Left lobe of liver (tissue), 2 donors: Measurements from ENCODE around the gene FGD5. TPM values are rescaled to one million over a fixed set of nuclear protein-coding genes. Genes with fewer than 3 reads are reported as not detected.

Source experiments
- ATAC-seq: fragments of 200-7000 bp; cut with Tn5 transposase; one replicate; pipeline ENCODE4 v1.9.1; 2020; ENCODE audit warnings: mild to moderate bottlenecking, moderate library complexity
- DNase-seq: peaks from one replicate; pipeline ENCODE4 v3.0.0-alpha.2; 2020; ENCODE audit warnings: low spot score
- total RNA-seq: library from RNA; stranded (reverse); gene quantifications from one replicate; pipeline ENCODE4 v1.2.1, GENCODE V29; 2021
- donor health status: DM: no; HTN: no; CAD: no; lungs with moderate emphysema.
- donor health status: DM: no; HTN: yes; CAD: no.

Gene FGD5
- total RNA-seq, 1 donor from 2014 or later, result 4.2 TPM

DNA sequence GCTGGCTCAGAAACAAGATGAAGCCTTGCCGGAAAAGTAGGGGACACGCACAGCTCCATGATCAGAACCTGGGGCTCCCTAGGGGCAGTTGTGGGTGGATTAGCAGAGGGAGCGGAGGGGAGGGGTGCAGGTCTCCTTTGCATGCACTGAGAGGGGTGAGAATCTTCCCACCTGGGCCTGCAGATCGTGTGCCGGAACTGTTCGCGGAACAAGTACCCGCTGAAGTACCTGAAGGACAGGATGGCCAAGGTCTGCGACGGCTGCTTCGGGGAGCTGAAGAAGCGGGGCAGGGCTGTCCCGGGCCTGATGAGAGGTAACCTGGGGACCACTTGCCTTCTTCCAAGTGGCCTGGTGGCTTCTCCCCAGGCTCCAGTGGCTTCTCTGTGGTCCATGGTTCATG, 104.1 kb downstream of the FGD5 start:
- DNase-seq (no peak), ATAC-seq (no peak)

DNA sequence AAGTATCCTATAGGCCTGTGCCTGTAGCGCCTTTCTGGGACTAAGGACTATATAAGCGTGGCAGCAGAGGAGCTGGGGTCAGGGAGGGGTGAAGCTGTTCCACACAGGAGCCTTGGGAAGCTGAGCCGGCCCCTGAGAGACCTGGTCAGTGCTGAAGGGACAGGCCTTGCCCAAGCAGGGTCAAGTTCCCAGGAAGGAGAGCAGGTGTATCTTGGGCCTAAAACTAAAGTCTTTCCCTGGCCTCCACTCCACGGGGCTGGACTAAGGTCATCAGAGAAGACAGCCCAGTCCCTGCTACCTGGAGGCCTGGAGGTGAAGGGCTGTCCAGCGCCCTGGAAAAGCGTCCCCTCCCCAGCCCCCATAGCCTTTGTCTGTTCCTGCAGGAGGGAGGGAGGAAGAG, 104.7 kb downstream of the FGD5 start:
- ATAC-seq (no peak), DNase-seq (no peak)

DNA sequence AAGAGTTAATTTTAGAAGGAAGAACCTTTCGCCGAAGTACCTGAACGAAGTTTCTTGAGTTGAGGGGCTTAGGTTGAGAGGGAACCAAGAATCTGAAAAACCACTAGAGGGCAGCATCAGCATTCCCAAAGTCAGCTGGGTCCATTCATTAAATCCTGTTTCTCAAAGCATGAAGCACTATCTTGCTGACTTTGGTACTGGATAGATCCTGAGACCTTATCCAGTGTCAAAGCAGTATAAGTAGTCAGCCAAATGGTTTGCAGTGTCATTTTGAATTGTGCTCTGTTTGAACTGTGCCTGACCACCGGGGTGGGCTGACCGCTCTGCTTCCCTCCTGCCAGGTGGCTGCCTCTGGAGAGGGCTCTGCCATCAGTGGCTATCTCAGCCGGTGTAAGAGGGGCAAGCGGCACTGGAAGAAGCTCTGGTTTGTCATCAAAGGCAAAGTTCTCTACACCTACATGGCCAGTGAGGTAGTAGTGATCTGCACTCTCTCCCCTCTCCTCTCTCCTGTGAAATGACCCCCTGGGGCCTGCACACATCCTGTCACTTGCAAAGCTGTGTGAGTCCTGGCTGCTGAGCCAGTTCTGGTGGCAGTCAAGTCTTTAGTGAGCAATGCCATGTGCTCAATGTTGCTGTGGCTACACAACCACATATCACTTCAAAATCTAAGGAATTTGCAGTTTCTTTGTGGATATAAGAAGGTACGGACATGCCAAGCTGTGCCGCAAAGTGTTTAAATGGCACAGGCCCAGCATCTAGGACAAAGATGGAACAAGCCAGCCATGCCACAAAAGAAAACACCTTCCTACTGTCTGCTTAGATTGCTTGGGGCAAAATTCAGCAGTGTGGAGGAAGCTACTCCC, 107.2 kb downstream of the FGD5 start:
- ATAC-seq, result peak; percentile 68
- no peak for DNase-seq

DNA sequence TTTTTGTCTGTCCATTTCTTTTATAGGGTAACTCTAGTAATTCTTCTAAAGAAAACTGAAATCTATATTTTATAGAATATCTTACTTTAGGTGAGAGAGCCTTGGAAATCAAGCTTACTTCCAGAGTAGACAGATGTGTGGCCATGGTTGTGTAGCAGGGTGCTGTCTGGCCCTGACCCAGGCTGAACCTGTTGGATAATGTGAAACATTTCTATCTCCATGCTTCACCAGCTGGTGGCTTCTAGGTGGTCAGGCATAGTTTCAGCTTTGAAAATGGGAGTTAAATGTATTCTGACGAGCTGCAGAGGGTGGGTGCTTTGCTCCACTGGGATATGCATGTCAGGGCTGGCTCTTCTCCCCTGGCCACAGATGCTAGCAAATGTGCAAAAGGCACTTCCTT, 107.8 kb downstream of the FGD5 start:
- DNase-seq, result no peak

DNA sequence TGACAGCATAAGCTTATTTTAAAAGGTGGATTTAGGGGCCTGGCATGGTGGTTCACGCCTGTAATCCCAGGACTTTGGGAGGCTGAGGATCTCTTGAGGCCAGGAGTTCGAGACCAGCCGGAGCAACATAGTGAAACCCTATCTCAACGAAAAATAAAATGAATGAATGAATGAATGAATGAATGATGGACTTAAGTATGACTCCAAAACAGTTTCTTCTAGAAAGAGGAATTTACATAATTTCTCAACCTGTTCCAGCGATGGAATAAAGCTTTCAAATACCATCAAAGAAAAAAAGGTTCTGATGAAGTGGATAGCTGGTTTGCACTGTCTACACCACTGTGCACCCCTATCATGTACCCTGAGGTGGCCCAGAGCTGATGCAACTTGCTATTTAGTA, 108.5 kb downstream of the FGD5 start:
- DNase-seq (no peak), ATAC-seq (no peak)

More for the DNA sequence above, 107.8 kb downstream of the FGD5 start:
- no peak for ATAC-seq

DNA sequence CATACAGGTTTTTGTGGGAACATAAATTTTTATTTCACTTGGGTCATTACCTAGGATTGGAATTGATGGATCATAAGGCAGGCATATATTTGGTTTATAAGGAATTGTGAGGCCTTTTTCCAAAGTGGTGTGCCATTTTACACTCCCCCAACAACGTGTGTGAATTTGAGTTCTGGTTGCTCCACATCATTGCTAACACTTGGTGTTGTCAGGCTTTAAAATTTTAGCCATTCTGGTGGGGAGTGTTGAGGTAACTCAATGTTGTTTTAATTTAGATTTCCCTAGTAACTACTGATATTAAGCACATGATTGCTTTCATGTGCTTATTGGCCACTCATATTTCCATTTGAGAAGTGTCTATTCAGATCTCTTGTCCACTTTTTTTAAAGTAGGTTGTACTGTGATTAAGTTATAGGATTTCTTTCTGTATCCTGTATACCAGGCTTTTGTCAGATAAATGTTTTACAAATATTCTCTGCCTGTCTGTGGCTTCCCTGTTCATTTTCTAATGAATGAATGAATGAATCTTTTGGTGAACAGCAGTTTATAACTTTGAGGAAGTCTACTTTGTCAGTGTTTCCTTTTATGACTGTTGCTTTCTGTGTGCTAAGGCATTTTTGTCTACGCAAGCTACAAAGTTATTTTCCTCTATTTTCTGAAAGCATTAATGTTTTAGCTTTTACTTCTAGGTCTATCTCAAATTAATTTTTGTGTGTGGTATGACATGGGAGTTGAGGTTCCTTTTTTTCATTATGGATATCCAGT, 110.7 kb downstream of the FGD5 start:
- ATAC-seq (no peak), DNase-seq (no peak)

DNA sequence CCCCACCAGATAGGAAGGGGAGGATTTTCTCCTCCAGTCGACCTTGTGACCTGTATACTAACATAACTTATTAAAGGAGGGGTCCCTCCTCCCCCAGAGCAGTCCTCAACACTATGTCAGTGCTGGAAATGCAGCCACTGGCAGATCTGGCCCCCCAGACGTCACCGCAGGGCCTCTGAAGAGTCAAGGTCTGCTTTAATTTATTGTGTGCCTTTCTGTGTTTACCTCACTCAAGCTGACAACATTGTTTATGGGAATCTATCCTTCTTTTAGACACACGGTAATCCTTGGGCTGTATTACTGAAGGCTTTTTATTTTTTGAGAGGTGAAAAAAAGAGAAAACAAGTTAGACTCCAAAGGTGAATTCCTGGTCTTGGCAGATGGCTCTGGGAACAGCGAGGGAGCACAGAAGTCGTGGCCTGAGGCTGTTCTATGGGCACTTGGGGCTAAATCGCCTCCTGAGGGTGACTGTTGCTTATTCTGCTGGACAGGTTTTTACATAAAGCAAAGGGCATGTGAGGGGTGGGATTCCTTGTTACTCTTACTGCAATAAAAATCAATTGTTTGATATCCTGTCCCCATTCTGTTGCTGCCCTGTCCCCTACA, 115.2 kb downstream of the FGD5 start:
- DNase-seq, result no peak

DNA sequence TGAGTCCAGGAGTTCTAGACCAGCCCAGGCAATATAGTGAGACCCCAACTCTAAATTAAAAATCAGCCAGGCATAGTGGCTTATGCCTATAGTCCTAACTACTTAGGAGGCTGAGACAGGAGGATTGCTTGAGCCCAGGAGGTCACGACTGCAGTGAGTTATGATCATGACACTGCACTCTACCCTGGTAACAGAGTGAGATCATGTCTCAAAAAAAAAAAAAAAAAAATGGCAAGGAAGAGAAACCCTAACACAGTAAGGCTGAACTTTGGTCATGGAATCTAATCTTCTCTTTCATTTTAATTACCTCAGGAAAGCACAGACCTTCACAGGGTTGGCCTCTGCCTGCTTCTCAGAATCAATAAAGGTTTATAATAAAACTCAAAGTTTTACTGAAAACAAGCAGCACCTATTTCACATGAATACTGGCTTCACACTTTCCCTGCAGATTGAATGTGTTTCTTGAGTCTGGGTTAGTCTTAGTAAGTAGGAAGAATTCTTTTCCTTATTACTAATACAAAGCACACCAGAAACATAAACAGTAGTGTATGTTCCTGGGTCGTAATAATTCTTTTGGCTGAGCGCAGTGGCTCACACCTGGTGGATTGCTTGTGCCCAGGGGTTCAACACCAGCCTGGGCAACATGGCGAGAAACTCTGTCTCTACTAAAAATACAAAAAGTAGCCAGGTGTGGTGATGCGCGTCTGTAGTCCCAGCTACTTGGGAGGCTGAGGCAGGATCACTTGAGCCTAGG, 117.0 kb downstream of the FGD5 start:
- ATAC-seq (no peak), DNase-seq (no peak)

More for the DNA sequence above, 115.2 kb downstream of the FGD5 start:
- ATAC-seq, result peak; percentile 52

DNA sequence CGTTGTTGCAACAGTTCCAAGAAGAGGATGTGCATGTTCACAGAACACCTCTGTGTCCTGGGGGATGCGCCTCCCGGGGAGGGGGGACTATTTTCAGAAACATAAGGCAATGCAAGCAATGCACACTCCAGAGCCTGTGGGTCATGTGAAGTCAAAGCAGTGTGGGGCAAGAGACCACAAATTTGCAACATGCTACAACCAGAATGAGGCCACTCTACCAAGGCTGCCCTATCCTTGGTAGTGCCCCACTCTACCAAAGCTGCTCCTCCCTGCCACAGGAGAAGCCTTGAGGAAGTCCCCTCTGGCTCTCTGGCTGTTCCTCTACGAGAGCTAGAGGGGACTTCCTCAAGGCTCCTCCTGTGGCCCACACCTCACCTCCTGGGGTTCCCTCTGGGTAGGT, 120.2 kb downstream of the FGD5 start:
- no peak for ATAC-seq

DNA sequence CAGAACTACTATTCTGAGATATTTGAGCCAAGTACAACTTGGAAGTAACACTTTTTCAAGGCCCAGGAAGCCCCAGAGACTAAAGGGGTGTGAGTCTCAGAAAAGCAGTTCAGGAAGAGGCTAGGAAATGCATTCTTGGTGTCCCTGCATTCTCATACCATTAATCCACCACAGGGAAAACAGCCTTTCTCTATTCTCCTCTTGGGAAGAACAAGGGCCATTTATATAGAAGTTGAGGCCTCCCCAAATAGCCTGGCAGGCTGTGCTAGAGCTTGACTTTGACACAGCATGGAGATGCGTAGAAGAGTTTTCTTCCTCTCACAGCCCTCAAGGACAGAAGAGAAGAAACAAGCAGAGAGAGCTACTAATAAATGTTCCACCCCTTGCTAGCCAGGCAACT, 123.1 kb downstream of the FGD5 start:
- ATAC-seq, result no peak
- no peak for DNase-seq

More for the DNA sequence above, 120.2 kb downstream of the FGD5 start:
- no peak for DNase-seq

DNA sequence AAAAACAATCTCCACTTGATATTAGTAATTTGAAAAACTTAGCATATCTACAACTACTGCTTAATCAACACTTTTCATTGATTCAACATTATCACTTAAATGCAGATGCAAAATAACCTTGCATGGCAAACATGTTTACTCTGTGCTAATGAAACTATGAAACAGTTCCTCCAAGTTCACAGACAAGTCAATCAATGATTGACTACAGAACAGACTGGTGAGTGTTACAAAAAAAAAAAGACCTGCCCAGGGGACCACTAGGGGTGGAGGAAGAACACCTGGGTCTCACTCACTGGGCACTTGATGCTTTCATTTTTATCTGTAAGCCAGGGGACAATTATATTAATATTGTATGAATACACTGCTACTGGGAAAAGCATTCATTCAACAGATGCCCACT, 124.3 kb downstream of the FGD5 start:
- ATAC-seq, result peak; percentile 6

DNA sequence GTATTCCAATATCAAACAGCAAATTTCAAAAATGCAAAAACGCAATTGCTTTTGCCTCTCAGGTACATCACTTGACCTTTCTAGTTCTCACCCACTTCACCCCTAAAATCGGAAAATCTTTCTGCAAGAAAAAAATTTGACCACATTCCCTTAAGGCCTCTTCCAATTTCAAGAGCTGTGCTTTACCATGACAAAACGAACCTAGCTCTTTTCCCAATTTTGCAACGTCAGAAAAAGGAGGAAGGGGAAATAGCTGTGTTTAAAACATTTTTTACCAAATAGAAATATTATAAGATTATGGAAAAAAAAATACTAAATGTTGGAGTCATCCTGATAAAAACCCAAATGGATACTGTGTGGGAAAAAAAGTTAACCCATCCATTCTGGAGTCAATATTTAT, 127.5 kb downstream of the FGD5 start:
- ATAC-seq, result no peak
- no peak for DNase-seq

More for the DNA sequence above, 124.3 kb downstream of the FGD5 start:
- DNase-seq, result no peak

DNA sequence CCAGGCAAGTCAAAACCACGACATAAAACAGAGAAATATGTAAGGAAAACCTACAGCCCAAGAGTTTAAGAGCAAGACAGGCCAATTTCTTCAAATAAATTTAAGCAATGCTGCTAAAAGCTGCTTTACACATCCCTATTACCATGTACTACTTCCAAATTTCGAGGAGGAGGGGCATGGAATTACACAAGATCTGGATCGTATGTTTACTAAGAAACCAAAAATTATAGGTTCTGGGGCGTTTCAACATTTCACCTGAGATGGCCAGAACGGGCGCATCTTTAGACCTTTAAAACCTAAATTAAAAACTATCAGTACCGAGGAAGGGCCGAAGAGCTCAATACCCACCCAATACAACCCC, 128.0 kb downstream of the FGD5 start:
- DNase-seq (no peak), ATAC-seq (no peak)

DNA sequence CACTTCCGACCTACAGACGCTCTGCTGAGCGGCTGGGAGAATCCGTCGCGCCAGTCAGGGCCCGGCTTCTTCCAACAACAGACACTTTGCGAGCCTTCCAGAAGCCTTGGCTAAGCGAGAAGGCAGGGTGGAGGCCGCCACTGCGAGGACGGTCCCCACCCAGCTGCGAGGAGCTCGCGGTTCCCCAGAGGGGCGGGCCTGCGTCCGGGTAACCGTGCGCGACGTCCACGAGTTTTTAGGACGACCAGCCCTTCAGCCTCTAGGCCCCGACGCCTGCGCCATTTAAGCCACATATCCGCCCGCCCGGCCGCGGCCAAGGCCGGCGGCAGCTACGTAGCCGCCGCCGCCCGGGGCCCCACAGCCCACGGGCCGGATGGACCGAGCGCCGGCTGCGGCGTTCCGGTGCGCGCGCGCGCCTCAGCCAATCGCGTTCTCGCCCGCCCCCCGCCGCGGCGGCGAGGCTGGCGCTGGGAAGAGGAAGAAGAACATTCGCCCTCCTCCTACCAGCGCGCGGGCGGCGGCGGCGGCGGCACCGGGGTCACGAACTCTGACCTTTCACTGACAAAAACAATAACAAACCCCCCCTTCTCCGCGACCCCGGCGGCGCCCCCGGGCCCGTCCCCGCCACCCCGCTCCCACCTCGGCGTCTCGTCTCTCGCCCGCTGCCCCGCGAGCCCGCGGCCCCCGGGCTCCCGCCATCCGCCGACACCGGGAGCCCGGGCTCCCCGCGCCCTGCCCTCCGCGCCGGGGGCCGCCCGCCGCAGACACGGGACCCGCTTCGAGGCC, 128.5 kb downstream of the FGD5 start, which contains the start of gene NR2C2:
TSS of gene NR2C2 (plus strand) at position 484 of the 786 bp plus-strand sequence. CDS start 56,332 bp downstream, outside the sequence.
- peak; percentile 75 for ATAC-seq
- peak; percentile 92 for DNase-seq

DNA sequence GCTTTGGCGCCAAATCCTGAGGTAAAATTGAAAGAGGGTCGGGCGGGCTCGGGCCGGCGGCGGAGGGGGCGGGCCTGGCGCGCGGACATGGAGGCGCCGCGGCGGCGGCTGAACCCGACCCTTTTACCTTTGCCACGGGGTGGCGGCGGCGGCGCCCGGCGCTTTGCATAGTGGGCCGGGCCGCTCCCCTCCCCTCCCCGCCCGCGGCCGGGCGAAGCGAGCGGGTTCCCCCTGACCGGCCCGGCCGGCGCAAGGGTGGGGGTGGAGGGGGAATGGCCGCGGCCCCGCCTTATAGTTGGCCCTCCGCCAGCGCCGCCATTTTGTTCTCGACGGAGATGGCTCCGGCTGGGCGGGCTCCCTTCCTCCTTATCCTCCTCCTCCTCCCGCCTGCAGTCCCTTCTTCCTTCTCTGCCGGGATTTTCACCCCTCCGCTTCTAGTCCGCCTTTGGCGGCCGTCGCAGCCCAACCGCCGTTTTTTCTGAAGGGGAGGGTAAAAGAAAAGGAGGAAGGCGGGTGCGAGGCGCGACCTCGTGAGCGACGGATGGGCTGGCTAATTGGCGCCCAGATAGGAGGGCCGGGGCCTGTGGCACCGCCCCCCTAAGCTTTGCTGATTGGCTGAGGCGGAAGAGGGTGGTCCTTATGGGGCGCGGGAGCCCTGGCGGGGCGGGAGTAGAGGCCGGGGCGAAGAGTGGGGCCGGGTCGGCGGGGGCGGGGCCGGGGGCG, 129.3 kb downstream of the FGD5 start:
- DNase-seq, result peak; percentile 99
- peak; percentile 91 for ATAC-seq

DNA sequence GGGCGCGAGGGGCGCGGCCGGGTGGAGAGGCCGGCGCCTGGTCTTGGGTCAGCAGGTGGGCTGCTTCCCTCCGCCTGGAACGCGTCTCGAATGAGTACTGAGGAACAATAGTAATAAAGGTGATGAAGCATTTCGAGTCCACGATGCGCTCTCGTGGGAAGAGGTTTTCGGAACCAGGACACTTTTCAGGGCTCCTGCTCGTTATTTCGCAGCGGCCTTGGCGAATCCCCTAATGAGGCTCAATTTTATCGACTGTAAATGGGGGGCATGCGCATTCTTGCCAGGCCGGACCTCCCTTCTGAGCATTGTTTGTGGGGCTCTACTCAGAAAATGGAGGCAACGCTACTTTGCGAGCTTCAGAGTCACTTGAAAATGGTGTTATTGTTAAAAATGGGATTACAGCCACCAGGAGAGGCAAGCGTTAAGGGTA, 129.9 kb downstream of the FGD5 start:
- DNase-seq (no peak), ATAC-seq (no peak)

DNA sequence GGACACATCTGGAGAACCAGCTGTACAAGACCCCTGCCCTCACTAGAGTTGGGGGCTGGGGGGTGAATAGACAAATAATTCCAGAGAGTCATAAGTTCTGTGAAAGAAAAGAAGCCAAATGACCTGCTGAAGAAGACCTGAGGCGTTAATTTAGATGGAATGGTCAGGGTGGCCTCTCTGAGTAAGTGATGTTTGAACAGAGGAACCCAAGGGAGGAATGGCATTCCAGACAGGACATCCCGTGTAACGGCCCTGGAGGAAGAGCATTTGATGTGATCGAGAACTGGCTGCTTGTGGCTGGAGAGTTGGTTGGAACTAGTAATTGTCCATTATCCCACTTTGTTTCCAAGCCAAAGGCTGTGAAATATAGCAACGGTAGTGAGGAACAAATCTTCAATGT, 130.4 kb downstream of the FGD5 start:
- DNase-seq, result no peak
- ATAC-seq, result no peak

DNA sequence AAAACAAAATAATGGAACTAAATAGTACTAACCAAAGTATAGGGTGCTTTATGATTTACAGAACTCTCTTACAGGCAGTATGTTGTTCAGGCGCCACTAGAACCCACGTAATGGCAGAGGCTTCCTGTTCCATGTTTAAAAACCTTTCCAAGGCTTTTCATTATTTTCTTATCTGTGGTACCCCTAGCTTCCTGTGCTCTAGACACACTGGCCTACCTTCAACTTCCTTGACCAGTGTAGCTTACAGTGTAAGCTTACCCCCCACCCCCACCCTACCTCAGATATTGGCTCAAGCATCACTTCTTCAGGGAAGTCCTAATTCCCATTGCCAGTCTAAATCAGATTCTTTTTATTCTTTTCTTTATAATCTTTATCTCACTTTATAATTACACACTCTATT, 131.5 kb downstream of the FGD5 start:
- no peak for DNase-seq
- ATAC-seq, result no peak

DNA sequence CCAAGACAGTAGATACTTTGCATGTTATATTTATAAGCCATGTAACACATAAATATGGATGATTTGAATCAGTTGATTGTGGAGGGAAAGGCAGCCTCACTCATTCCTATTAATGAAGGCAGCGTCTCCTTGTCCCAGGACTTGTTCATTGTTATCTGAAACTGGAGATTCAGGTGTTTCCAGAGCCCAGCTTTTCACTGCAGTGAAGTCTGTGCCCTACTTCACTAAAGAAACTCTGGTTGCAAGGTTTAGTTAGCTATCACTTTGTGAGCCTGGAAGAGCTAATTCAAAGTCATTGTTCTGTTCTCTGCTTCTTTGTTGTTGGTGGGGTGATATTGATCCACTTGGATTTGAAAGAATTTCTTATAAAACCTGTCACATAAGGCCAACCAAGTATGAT, 138.4 kb downstream of the FGD5 start:
- ATAC-seq, result no peak

More for the DNA sequence above, 138.4 kb downstream of the FGD5 start:
- no peak for DNase-seq
